SK-N-SH (cell line): ENCODE measurements around the gene LRFN3. TPM values are rescaled to one million over a fixed set of nuclear protein-coding genes. Genes with fewer than 3 reads are reported as not detected.

Experiments used
- CTCF ChIA-PET: fragments of 300-600, 350-600 bp; formaldehyde crosslinking; extraction: SDS; loops from one replicate; lab custom pipeline; 2021; lab: Yijun Ruan, JAX
- POLR2A ChIA-PET: fragments of 350-600 bp; sonication (Branson Sonifier 250); formaldehyde crosslinking; extraction: SDS; loops from one replicate; lab custom pipeline; 2020; ENCODE audit warnings: antibody characterized with exemption, inconsistent platforms; lab: Yijun Ruan, JAX
- DNase-seq: peaks from one replicate; pipeline ENCODE4 v3.0.0; 2012
- H2AFZ ChIP-seq: fragments of 200-600 bp; sonication (generic); 2 replicates; pipeline ENCODE4 v1.8.1; 2016; ENCODE audit warnings: antibody characterized with exemption, mild to moderate bottlenecking, low read depth
- H3F3A ChIP-seq: fragments of 200-600 bp; sonication (generic); replicated peaks from 2 replicates; pipeline ENCODE3; 2016; ENCODE audit warnings: antibody characterized with exemption, mild to moderate bottlenecking; ENCODE audit not compliant: insufficient read depth
- H3K27ac ChIP-seq, 2 experiments: fragments of 200-500 bp in 1 of 2; fragments of 200-600 bp in 1 of 2; sonication (Bioruptor generic) in 1 of 2; sonication (generic), shearing (Covaris generic) in 1 of 2; 2 replicates each; pipeline versions ENCODE4 v1.5.1 to v1.6.1; 2014 to 2016; ENCODE audit warnings: low read depth in 2 of 2, inconsistent platforms in 1 of 2, low read length in 1 of 2, mild to moderate bottlenecking in 1 of 2, mixed read lengths in 1 of 2
- H3K27me3 ChIP-seq: fragments of 200-600 bp; sonication (generic), shearing (Covaris generic); 2 replicates; pipeline ENCODE4 v1.6.1; 2016; ENCODE audit warnings: mixed run types; ENCODE audit not compliant: insufficient read depth
- H3K36me3 ChIP-seq, 2 experiments: fragments of 200-500 bp in 1 of 2; fragments of 200-600 bp in 1 of 2; sonication (Bioruptor generic) in 1 of 2; sonication (generic) in 1 of 2; replicated peaks in 1 of 2; 2 replicates each; pipeline versions ENCODE3 to v1.5.1; 2014 to 2016; ENCODE audit warnings: low read length in 1 of 2, mild to moderate bottlenecking in 1 of 2; ENCODE audit not compliant: insufficient read depth in 2 of 2, control insufficient read depth in 1 of 2
- H3K4me1 ChIP-seq, 2 experiments: fragments of 200-500 bp in 1 of 2; fragments of 200-600 bp in 1 of 2; sonication (Bioruptor generic) in 1 of 2; sonication (generic), shearing (Covaris generic) in 1 of 2; 2 replicates each; pipeline versions ENCODE4 v1.5.1 to v1.6.1; 2014 to 2016; ENCODE audit warnings: low read depth in 1 of 2, low read length in 1 of 2, mixed run types in 1 of 2; ENCODE audit not compliant: insufficient read depth in 2 of 2, control insufficient read depth in 1 of 2
- H3K4me2 ChIP-seq: fragments of 200-600 bp; sonication (generic), shearing (Covaris generic); 2 replicates; pipeline ENCODE4 v1.6.1; 2017; ENCODE audit warnings: mixed run types
- H3K4me3 ChIP-seq, 2 experiments: fragments of 200-500 bp in 1 of 2; fragments of 200-600 bp in 1 of 2; sonication (Bioruptor generic) in 1 of 2; sonication (generic), shearing (Covaris generic) in 1 of 2; 2 replicates each; pipeline versions ENCODE4 v1.5.1 to v1.8.1; 2014 to 2016; ENCODE audit warnings: low read depth in 2 of 2, inconsistent platforms in 1 of 2, low read length in 1 of 2, mild to moderate bottlenecking in 1 of 2, mixed read lengths in 1 of 2, moderate library complexity in 1 of 2
- H3K79me2 ChIP-seq: fragments of 200-600 bp; sonication (generic); 2 replicates; pipeline ENCODE4 v1.8.1; 2017; ENCODE audit warnings: mild to moderate bottlenecking; ENCODE audit not compliant: insufficient read depth
- H3K9ac ChIP-seq: fragments of 200-600 bp; sonication (generic); 2 replicates; pipeline ENCODE4 v1.6.1; 2017; ENCODE audit warnings: mixed run types
- H3K9me2 ChIP-seq: fragments of 200-600 bp; sonication (generic); 2 replicates; pipeline ENCODE4 v1.6.1; 2017; ENCODE audit warnings: mixed run types
- H3K9me3 ChIP-seq: fragments of 200-600 bp; sonication (generic); 2 replicates; pipeline ENCODE4 v1.6.1; 2017; ENCODE audit warnings: mixed run types, mild to moderate bottlenecking, moderate library complexity
- H4K20me1 ChIP-seq: fragments of 200-600 bp; sonication (generic); 2 replicates; pipeline ENCODE4 v1.6.1; 2017; ENCODE audit warnings: mild to moderate bottlenecking, mixed run types; ENCODE audit not compliant: insufficient read depth
- CTCF ChIP-seq: fragments of 200-600 bp; sonication (generic); IDR thresholded peaks from 2 replicates; pipeline ENCODE4 v1.6.1; 2017; ENCODE audit warnings: antibody characterized with exemption, mild to moderate bottlenecking, moderate library complexity
- EP300 ChIP-seq, 2 experiments: IDR thresholded peaks; 2 replicates each; pipeline versions ENCODE4 v1.4.0 to v1.6.1; 2012; ENCODE audit warnings: borderline replicate concordance in 1 of 2, low read depth in 1 of 2, low read length in 1 of 2
- EZH2phosphoT487 ChIP-seq: fragments of 200-600 bp; sonication (generic); IDR thresholded peaks from 2 replicates; pipeline ENCODE4 v1.6.1; 2017; ENCODE audit warnings: low read depth, mixed run types, mild to moderate bottlenecking, antibody characterized with exemption, moderate library complexity, borderline replicate concordance
- FOSL2 ChIP-seq: IDR thresholded peaks from 2 replicates; pipeline ENCODE4 v1.4.0; 2012; ENCODE audit warnings: low read depth, mild to moderate bottlenecking, moderate library complexity, borderline replicate concordance
- GATA2 ChIP-seq: sonication (generic); formaldehyde crosslinking; IDR thresholded peaks from 2 replicates; pipeline ENCODE4 v1.5.0; 2020; ENCODE audit warnings: mild to moderate bottlenecking, missing genetic modification reagents
- JUND ChIP-seq: IDR thresholded peaks from 2 replicates; pipeline ENCODE4 v1.4.0; 2012
- MEF2A ChIP-seq: IDR thresholded peaks from 2 replicates; pipeline ENCODE4 v1.4.0; 2012; ENCODE audit warnings: low read depth, borderline replicate concordance
- RFX5 ChIP-seq: IDR thresholded peaks from 2 replicates; pipeline ENCODE4 v1.6.1; 2012; ENCODE audit warnings: mild to moderate bottlenecking, improper control_type of control experiment, low read length
- SIN3A ChIP-seq: IDR thresholded peaks from 2 replicates; pipeline ENCODE4 v1.6.1; 2012; ENCODE audit warnings: low read depth, mild to moderate bottlenecking, low read length, moderate library complexity, borderline replicate concordance
- SMC3 ChIP-seq: IDR thresholded peaks from 2 replicates; pipeline ENCODE4 v1.6.1; 2012; ENCODE audit warnings: low read depth, low read length, improper control_type of control experiment
- TAF1 ChIP-seq: IDR thresholded peaks from 2 replicates; pipeline ENCODE4 v1.6.1; 2012; ENCODE audit warnings: low read depth, mild to moderate bottlenecking, low read length, moderate library complexity, borderline replicate concordance
- TEAD4 ChIP-seq: IDR thresholded peaks from 2 replicates; pipeline ENCODE4 v1.4.0; 2012; ENCODE audit warnings: mild to moderate bottlenecking, borderline replicate concordance; ENCODE audit not compliant: insufficient read depth
- YY1 ChIP-seq: IDR thresholded peaks from 2 replicates; pipeline ENCODE4 v1.4.0; 2012; ENCODE audit warnings: low read depth, mild to moderate bottlenecking
- WGBS: methylation state at CpG from one replicate; pipeline ENCODE4 v1.1.6; 2017; ENCODE audit warnings: low lambda C conversion rate; 5-methylcytosine and 5-hydroxymethylcytosine counted together
- polyA plus RNA-seq, 3 experiments: library from polyadenylated mRNA; depleted of rRNA; stranded (reverse); fragments of >200 nt; gene quantifications; 2 replicates each; pipeline ENCODE4 v1.2.3, GENCODE V29; 2012
- TF ChIP-seq, protein P1 (sequence below): IDR thresholded peaks from 2 replicates; pipeline ENCODE4 v1.6.1; 2012; ENCODE audit warnings: mild to moderate bottlenecking, low read depth, low read length, moderate library complexity
- TF ChIP-seq, protein P2 (sequence below): IDR thresholded peaks from 2 replicates; pipeline ENCODE4 v1.4.0; 2012; ENCODE audit warnings: low read depth, borderline replicate concordance

Gene LRFN3
- polyA plus RNA-seq, 1 of the 3 experiments (the other 2 are of a cell fraction) = 5.4 TPM

GRCh38 chr19:35963514-35963913 is 27.3 kb downstream of the LRFN3 start:
- H3K4me2 ChIP-seq = no peak overlapping the region
- no peaks in the 10 kb centered on the region for H4K20me1 ChIP-seq
- no peak overlapping the region for H3K4me3 ChIP-seq
- H3K4me1 ChIP-seq = no peaks in the 10 kb centered on the region
- H3K36me3 ChIP-seq = no peaks in the 10 kb centered on the region
- no peaks in the 10 kb centered on the region for H3K9me3 ChIP-seq
- peaks cover 24% of the 10 kb centered on the region for H3K27me3 ChIP-seq
- H3K9ac ChIP-seq = no peak overlapping the region
- no peaks in the 10 kb centered on the region for H3F3A ChIP-seq
- no peak overlapping the region for H2AFZ ChIP-seq
- H3K27ac ChIP-seq = no peak overlapping the region
- no peaks in the 10 kb centered on the region for H3K79me2 ChIP-seq
- DNase-seq = no peak
- H3K9me2 ChIP-seq = no peaks in the 10 kb centered on the region
- WGBS = 56% methylated on average over 8 of the region's 9 CpGs
- TF ChIP-seq JUND = no peak
- TF ChIP-seq, protein P1, sequence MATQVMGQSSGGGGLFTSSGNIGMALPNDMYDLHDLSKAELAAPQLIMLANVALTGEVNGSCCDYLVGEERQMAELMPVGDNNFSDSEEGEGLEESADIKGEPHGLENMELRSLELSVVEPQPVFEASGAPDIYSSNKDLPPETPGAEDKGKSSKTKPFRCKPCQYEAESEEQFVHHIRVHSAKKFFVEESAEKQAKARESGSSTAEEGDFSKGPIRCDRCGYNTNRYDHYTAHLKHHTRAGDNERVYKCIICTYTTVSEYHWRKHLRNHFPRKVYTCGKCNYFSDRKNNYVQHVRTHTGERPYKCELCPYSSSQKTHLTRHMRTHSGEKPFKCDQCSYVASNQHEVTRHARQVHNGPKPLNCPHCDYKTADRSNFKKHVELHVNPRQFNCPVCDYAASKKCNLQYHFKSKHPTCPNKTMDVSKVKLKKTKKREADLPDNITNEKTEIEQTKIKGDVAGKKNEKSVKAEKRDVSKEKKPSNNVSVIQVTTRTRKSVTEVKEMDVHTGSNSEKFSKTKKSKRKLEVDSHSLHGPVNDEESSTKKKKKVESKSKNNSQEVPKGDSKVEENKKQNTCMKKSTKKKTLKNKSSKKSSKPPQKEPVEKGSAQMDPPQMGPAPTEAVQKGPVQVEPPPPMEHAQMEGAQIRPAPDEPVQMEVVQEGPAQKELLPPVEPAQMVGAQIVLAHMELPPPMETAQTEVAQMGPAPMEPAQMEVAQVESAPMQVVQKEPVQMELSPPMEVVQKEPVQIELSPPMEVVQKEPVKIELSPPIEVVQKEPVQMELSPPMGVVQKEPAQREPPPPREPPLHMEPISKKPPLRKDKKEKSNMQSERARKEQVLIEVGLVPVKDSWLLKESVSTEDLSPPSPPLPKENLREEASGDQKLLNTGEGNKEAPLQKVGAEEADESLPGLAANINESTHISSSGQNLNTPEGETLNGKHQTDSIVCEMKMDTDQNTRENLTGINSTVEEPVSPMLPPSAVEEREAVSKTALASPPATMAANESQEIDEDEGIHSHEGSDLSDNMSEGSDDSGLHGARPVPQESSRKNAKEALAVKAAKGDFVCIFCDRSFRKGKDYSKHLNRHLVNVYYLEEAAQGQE = peak; percentile 97
- ChIA-PET CTCF (interaction anchor here (0.8 kb wide), 1 partner anchor 32 kb away, joined by 3 read pairs; no protein-coding TSS in a partner anchor), POLR2A (no interaction called here)

- Histone ChIP-seq H3K36me3 (no peaks in the 10 kb centered on the region), H3K9me3 (no peaks in the 10 kb centered on the region), H3K27ac (no peak overlapping the region), H3K27me3 (no peaks in the 10 kb centered on the region; the same call in 1 of the 2 replicates), H2AFZ (no peak overlapping the region), H4K20me1 (no peaks in the 10 kb centered on the region), H3F3A (no peaks in the 10 kb centered on the region), H3K9ac (no peak overlapping the region), H3K4me3 (no peak overlapping the region), H3K9me2 (no peaks in the 10 kb centered on the region), H3K4me1 (no peaks in the 10 kb centered on the region), H3K79me2 (no peaks in the 10 kb centered on the region), H3K4me2 (no peak overlapping the region)
- TF ChIP-seq CTCF (no peak), EP300 (IDR thresholded peaks at IDR 0.05; ENCODE audit: borderline replicate concordance in 1 of 2, low read depth in 1 of 2, low read length in 1 of 2) (no peak), EZH2phosphoT487 (no peak), FOSL2 (no peak), MEF2A (no peak), TAF1 (no peak), RFX5 (no peak), YY1 (no peak), SMC3 (no peak), SIN3A (no peak), TEAD4 (no peak), GATA2 (no peak)
- TF ChIP-seq, protein P2, sequence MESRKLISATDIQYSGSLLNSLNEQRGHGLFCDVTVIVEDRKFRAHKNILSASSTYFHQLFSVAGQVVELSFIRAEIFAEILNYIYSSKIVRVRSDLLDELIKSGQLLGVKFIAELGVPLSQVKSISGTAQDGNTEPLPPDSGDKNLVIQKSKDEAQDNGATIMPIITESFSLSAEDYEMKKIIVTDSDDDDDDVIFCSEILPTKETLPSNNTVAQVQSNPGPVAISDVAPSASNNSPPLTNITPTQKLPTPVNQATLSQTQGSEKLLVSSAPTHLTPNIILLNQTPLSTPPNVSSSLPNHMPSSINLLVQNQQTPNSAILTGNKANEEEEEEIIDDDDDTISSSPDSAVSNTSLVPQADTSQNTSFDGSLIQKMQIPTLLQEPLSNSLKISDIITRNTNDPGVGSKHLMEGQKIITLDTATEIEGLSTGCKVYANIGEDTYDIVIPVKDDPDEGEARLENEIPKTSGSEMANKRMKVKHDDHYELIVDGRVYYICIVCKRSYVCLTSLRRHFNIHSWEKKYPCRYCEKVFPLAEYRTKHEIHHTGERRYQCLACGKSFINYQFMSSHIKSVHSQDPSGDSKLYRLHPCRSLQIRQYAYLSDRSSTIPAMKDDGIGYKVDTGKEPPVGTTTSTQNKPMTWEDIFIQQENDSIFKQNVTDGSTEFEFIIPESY = no peak
- whole genome bisulfite sequencing = 20% methylated on average over 1 of the region's 3 CpGs
- ChIA-PET CTCF (interaction anchor here (1.0 to 1.1 kb wide), 2 partner anchors 20 to 24 kb away, joined by 3 read pairs; no protein-coding TSS in a partner anchor), POLR2A (no interaction called here)
- DNase-seq = no peak
Observed at GRCh38 chr19:35966771-35967170, 30.6 kb downstream of the LRFN3 start.
